GM12878 (cell line): ENCODE results near the gene ARF3. TPM values are rescaled to one million over a fixed set of nuclear protein-coding genes. Genes with fewer than 3 reads are reported as not detected.
A peak's percentile ranks its signal among the peaks of the same experiment; 100 is the strongest.

Experiments
- ATF3 ChIP-seq: IDR thresholded peaks from 2 replicates; pipeline ENCODE4 v1.6.1; 2011; ENCODE audit warnings: low read depth, mild to moderate bottlenecking, low read length, moderate library complexity, borderline replicate concordance; ENCODE audit errors: extremely low read depth
- CBX5 ChIP-seq: sonication (generic); IDR thresholded peaks from 2 replicates; pipeline ENCODE4 v1.6.1; 2016; ENCODE audit warnings: low read depth, moderate library complexity, mild to moderate bottlenecking, inconsistent platforms
- CEBPB ChIP-seq, 2 experiments: fragments of 150-350 bp in 1 of 2; IDR thresholded peaks; 2 replicates each; pipeline ENCODE4 v1.6.1; 2012 to 2014; ENCODE audit warnings: low read depth in 2 of 2, low read length in 2 of 2, borderline replicate concordance in 1 of 2, inconsistent platforms in 1 of 2
- CHD1 ChIP-seq: IDR thresholded peaks from 2 replicates; pipeline ENCODE4 v1.6.1; 2012; ENCODE audit warnings: low read depth, low read length, improper control_type of control experiment
- DPF2 ChIP-seq: fragments of 450-650 bp; IDR thresholded peaks from 2 replicates; pipeline ENCODE4 v1.6.1; 2017; ENCODE audit warnings: mild to moderate bottlenecking
- EED ChIP-seq: sonication (generic); IDR thresholded peaks from 2 replicates; pipeline ENCODE4 v1.6.1; 2016; ENCODE audit warnings: antibody characterized with exemption, low read depth
- FOXK2 ChIP-seq: fragments of 450-650 bp; IDR thresholded peaks from 2 replicates; pipeline ENCODE4 v1.6.1; 2017; ENCODE audit warnings: mild to moderate bottlenecking, moderate library complexity
- HDAC2 ChIP-seq: fragments of 200-600 bp; sonication (generic); IDR thresholded peaks from 2 replicates; pipeline ENCODE4 v1.6.1; 2017
- MYC ChIP-seq: IDR thresholded peaks from 2 replicates; pipeline ENCODE4 v1.6.1; 2011; ENCODE audit warnings: mild to moderate bottlenecking, low read length, moderate library complexity, inconsistent platforms; ENCODE audit not compliant: insufficient read depth, insufficient replicate concordance, insufficient read length, severe bottlenecking
- NBN ChIP-seq: fragments of 450-650 bp; IDR thresholded peaks from 2 replicates; pipeline ENCODE4 v1.6.1; 2016
- PBX3 ChIP-seq: IDR thresholded peaks from 2 replicates; pipeline ENCODE4 v1.6.1; 2011; ENCODE audit warnings: mild to moderate bottlenecking, low read depth, low read length, moderate library complexity; ENCODE audit not compliant: insufficient replicate concordance
- POLR2A ChIP-seq: IDR thresholded peaks from 2 replicates; pipeline ENCODE4 v1.6.1; 2011; ENCODE audit warnings: low read depth, mild to moderate bottlenecking, low read length
- SMC3 ChIP-seq: IDR thresholded peaks from 2 replicates; pipeline ENCODE4 v1.6.1; 2011; ENCODE audit warnings: low read length, improper control_type of control experiment, borderline replicate concordance
- SRF ChIP-seq, 2 experiments: IDR thresholded peaks; 2 replicates each; pipeline ENCODE4 v1.6.1; 2011; ENCODE audit warnings: low read depth in 2 of 2, low read length in 2 of 2, mild to moderate bottlenecking in 1 of 2, moderate library complexity in 1 of 2
- SUZ12 ChIP-seq: fragments of 200-600 bp; sonication (generic); IDR thresholded peaks from one replicate; pipeline ENCODE4 v1.6.1; 2018; ENCODE audit warnings: antibody characterized with exemption, mild to moderate bottlenecking; ENCODE audit not compliant: unreplicated experiment
- USF2 ChIP-seq: IDR thresholded peaks from 2 replicates; pipeline ENCODE4 v1.6.1; 2011; ENCODE audit warnings: low read depth, low read length, improper control_type of control experiment, borderline replicate concordance
- polyA plus RNA-seq, 11 experiments: library from polyadenylated mRNA; depleted of rRNA in 4 of 11; unstranded in 6 of 11; stranded (reverse) in 5 of 11; fragments of >200 nt; fragmentation: Nextera tagmentation in 4 of 11; fragmentation: Illumina TruSeq in 1 of 11; extraction: Ambion mirVana in 4 of 11; extraction: Trizol in 1 of 11; gene quantifications; 1 replicate in 1 of 11; 2 replicates in 10 of 11; pipeline versions ENCODE4 v1.2.1 to v1.2.3, GENCODE V29; 2011 to 2016; ENCODE audit warnings: inconsistent platforms in 2 of 11, missing spikeins in 2 of 11, low read depth in 1 of 11
- total RNA-seq, 4 experiments: library from RNA; depleted of rRNA in 3 of 4; stranded (reverse); fragments of >200 nt in 3 of 4; fragmentation: Illumina TruSeq in 1 of 4; extraction: Trizol in 1 of 4; gene quantifications; 2 replicates each; pipeline versions ENCODE4 v1.2.1 to v1.2.3, GENCODE V29; 2013 to 2021
- TF ChIP-seq, protein P1 (sequence below): fragments of 450-650 bp; IDR thresholded peaks from 2 replicates; pipeline ENCODE4 v1.6.1; 2016; ENCODE audit warnings: mild to moderate bottlenecking, moderate library complexity, borderline replicate concordance
- TF ChIP-seq, protein P2 (sequence below): IDR thresholded peaks from 2 replicates; pipeline ENCODE4 v1.6.1; 2012; ENCODE audit warnings: low read length, inconsistent platforms
- TF ChIP-seq, protein P3 (sequence below): fragments of 450-650 bp; IDR thresholded peaks from 2 replicates; pipeline ENCODE4 v1.6.1; 2017; ENCODE audit warnings: borderline replicate concordance

Gene ARF3
- total and polyA plus RNA-seq, 10 of the 15 experiments (the other 5 are each of a cell fraction or from before 2014, with no cell fraction given), result 8.7 to 263 (median 74.4) TPM

GRCh38 chr12:48956279-48957140, 777 bp downstream of the ARF3 start (continued):
- TF ChIP-seq, protein P1, sequence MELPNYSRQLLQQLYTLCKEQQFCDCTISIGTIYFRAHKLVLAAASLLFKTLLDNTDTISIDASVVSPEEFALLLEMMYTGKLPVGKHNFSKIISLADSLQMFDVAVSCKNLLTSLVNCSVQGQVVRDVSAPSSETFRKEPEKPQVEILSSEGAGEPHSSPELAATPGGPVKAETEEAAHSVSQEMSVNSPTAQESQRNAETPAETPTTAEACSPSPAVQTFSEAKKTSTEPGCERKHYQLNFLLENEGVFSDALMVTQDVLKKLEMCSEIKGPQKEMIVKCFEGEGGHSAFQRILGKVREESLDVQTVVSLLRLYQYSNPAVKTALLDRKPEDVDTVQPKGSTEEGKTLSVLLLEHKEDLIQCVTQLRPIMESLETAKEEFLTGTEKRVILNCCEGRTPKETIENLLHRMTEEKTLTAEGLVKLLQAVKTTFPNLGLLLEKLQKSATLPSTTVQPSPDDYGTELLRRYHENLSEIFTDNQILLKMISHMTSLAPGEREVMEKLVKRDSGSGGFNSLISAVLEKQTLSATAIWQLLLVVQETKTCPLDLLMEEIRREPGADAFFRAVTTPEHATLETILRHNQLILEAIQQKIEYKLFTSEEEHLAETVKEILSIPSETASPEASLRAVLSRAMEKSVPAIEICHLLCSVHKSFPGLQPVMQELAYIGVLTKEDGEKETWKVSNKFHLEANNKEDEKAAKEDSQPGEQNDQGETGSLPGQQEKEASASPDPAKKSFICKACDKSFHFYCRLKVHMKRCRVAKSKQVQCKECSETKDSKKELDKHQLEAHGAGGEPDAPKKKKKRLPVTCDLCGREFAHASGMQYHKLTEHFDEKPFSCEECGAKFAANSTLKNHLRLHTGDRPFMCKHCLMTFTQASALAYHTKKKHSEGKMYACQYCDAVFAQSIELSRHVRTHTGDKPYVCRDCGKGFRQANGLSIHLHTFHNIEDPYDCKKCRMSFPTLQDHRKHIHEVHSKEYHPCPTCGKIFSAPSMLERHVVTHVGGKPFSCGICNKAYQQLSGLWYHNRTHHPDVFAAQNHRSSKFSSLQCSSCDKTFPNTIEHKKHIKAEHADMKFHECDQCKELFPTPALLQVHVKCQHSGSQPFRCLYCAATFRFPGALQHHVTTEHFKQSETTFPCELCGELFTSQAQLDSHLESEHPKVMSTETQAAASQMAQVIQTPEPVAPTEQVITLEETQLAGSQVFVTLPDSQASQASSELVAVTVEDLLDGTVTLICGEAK, result no peak
- TF ChIP-seq, protein P2, sequence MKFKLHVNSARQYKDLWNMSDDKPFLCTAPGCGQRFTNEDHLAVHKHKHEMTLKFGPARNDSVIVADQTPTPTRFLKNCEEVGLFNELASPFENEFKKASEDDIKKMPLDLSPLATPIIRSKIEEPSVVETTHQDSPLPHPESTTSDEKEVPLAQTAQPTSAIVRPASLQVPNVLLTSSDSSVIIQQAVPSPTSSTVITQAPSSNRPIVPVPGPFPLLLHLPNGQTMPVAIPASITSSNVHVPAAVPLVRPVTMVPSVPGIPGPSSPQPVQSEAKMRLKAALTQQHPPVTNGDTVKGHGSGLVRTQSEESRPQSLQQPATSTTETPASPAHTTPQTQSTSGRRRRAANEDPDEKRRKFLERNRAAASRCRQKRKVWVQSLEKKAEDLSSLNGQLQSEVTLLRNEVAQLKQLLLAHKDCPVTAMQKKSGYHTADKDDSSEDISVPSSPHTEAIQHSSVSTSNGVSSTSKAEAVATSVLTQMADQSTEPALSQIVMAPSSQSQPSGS, result no peak
- TF ChIP-seq HDAC2 (no peak), USF2 (no peak), SUZ12 (no peak), FOXK2 (no peak), DPF2 (peak; percentile 22), ATF3 (no peak), CBX5 (no peak), NBN (no peak), SRF (IDR thresholded peaks at IDR 0.05; ENCODE audit: low read depth in 2 of 2, low read length in 2 of 2) (no peak), EED (peak; percentile 28; the same call in 1 of the 2 replicates), POLR2A (no peak), MYC (no peak), CHD1 (no peak), CEBPB (IDR thresholded peaks at IDR 0.05; ENCODE audit: borderline replicate concordance in 1 of 2, low read depth in 2 of 2, low read length in 2 of 2) (no peak), PBX3 (no peak), SMC3 (no peak)
- TF ChIP-seq, protein P3, sequence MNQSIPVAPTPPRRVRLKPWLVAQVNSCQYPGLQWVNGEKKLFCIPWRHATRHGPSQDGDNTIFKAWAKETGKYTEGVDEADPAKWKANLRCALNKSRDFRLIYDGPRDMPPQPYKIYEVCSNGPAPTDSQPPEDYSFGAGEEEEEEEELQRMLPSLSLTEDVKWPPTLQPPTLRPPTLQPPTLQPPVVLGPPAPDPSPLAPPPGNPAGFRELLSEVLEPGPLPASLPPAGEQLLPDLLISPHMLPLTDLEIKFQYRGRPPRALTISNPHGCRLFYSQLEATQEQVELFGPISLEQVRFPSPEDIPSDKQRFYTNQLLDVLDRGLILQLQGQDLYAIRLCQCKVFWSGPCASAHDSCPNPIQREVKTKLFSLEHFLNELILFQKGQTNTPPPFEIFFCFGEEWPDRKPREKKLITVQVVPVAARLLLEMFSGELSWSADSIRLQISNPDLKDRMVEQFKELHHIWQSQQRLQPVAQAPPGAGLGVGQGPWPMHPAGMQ, result no peak
